Activated CD4-positive, CD25-positive, alpha-beta regulatory T cell treated with anti-CD3 and anti-CD28 coated beads, Interleukin-2, amount 50 U/mL, for 24 hours (primary cell): ENCODE data around the gene PGLYRP2.
A peak's percentile ranks its signal among the peaks of the same experiment; 100 is the strongest.

ENCODE experiments used
- ATAC-seq, 2 donors: fragments of 150-1000 bp; cut with Tn5 transposase; one replicate each; pipeline ENCODE4 v1.10.0; 2021; ENCODE audit warnings: mild to moderate bottlenecking in 1 of 2, moderate library complexity in 1 of 2

PGLYRP2 gene

GRCh38 chr19:15438577-15438976 is 40.7 kb downstream of the PGLYRP2 start:
- ATAC-seq, result no peak

- no peak for ATAC-seq
Observed at GRCh38 chr19:15438124-15438496, 41.2 kb downstream of the PGLYRP2 start.

DNA sequence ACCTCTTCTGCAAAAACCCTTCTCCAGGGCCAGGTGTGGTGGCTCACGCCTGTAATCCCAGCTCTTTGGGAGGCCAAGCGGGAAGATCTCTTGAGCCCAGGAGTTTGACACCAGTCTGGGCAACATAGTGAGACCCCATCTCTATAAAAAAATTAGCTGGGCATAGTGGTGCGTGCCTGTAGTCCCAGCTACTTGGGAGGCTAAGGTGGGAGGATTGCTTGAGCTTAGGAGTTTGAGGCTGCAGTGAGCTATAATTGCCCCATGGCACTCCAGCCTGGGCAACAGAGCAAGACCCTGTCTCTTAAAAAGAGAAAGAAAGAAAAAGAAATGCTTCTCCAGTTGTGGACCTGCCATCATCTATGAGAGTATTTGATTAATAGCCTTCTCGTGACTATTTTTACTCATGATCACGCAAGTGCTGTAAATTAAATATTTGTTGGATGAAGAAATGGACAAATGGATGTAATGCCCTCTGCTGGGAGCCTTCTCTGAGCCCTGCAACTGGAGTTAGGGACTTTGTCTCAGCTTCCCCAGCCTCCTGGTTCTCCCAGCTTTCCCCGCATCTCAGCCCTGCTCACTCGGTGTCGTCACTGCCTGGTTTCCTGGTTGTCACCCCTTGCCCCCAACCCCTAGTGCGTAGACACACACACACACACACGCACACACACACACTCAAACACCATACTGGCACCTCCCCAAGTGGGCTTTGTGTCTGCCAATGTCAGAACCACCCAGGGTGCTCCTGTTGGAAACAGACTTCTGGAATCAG is 41.8 kb downstream of the PGLYRP2 start:
- no peak for ATAC-seq

- ATAC-seq, result no peak
Observed at GRCh38 chr19:15436826-15437110, 42.5 kb downstream of the PGLYRP2 start.

DNA sequence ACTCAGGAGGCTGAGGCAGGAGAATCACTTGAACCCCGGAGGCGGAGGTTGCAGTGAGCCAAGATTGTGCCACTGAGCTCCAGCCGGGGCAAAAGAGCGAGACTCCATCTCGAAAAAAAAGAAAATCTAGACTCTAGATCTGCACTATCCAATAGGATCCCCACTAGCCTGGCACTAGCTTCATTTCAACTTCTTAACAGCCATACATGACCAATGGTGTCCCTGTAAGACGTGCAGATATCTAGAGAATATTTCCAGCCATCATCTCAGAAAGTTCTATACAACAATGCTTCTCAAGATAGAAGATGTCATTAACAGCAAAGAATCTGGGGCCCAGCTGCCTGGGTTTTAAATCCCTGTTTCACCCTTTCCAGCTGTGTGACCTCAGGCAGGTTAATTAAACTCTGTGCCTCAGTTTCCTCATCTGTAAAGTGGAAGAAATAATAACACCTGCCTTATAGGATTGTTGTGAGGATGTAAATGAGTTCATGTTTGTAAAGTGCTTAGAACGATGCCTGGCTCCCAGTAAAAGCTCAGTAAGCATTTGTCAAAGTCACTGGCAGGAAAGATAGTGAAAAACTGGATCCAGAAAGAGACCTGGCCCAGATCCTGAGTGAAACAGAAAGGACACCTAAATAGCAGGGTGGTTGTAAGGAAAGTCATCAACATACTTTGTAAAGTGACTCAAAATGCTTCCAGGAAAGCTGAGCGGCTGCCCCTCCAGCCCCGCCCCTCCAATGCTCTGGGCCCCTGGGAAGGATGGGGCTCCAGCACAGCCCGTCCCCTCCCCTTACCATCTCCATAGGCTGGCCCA is 43.1 kb downstream of the PGLYRP2 start:
- ATAC-seq, result no peak

DNA sequence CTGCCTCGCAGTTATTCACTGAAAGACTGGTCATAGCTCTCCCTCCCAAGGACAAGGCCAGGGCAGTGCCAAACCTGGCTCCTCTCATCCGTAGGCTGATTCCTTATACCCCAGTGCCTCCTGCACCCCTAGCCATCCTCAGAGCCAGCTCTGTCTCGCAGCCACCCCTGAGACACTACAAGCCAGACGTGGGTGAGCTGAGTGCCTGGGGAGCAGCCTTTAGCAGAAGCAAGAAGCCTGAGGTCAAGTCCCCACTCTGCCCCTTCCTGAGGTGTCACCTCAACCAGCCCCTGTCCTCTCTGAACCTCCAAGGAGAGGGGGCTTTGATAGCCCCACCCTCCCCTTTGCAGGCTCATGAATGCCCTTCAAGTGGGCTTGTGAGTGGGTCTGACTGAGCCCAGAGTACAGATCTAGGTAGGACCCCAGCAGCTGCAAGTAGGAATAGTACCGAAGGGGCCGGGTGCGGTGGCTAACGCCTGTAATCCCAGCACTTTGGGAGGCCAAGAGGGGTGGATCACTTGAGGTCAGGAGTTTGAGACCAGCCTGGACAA is 45.7 kb downstream of the PGLYRP2 start:
- no peak for ATAC-seq

DNA sequence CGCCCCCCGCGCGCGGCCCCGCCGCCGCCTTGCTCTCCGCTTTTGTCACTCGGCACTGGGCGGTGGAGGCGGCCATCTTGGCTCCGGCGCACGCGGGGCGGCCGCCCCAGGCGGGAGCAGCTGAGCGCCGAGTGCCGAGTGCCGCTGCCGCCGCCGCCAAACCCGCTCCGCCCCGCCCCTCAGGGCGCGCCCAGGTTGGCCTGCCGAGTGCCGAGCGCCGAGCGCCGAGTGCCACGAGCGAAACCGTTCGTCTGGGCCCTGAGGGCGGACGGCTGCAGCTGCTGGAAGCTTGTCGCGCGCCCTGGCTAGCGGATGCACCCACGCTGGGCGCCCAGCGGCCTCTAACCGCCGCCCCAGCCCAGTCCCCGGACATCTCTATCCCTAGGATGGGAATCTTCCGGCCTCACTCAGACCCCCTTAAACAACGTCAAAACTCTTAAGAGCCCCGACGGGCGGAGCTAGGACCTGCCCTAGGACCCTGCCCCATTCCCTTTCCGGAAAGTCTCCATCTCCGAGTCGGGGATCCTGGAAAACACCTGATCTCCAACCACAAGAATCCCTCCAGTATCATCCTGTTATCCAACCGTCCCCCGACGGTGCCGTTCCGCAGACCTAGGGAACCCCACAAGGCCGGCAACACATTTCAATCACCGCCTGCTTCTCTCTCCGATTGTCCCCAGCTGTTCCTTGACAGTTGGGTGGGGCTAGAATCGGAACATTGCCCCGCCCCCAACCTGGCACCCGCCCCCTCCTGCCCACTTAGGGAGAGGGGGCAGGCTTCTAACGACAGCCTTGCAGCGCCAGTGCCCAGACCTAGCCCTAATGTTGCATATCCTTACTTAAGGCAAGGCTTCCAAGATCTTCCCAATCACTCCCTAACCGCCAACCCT is 46.4 kb downstream of the PGLYRP2 start:
- peak; percentile 84 to 88 for ATAC-seq

DNA sequence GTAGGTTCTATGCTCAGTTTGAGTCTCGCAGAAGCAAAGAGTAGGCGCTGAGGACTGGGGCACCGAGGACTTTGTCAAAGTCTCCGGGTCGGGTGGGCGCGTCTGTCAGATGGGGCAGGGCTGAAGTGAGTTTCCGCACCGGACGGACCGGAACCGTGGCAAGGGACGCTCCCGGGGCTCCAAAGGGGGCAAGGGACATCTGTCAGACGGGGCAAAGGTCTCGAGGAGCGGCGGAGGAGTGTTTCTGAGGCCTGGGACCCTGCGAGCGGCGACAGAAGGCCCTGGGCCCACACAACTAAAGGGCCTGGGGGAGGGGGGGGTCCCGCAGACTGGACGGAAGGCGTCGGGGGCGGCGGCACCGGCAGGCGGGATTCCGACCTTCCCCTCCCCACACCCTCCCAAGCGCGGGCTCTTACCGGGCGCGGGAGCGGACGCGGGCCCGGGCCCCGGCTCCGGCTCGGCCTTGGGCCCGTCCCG is 47.2 kb downstream of the PGLYRP2 start:
- peak; percentile 8 to 15 for ATAC-seq

- no peak for ATAC-seq
Observed at GRCh38 chr19:15431396-15432017, 47.8 kb downstream of the PGLYRP2 start.

DNA sequence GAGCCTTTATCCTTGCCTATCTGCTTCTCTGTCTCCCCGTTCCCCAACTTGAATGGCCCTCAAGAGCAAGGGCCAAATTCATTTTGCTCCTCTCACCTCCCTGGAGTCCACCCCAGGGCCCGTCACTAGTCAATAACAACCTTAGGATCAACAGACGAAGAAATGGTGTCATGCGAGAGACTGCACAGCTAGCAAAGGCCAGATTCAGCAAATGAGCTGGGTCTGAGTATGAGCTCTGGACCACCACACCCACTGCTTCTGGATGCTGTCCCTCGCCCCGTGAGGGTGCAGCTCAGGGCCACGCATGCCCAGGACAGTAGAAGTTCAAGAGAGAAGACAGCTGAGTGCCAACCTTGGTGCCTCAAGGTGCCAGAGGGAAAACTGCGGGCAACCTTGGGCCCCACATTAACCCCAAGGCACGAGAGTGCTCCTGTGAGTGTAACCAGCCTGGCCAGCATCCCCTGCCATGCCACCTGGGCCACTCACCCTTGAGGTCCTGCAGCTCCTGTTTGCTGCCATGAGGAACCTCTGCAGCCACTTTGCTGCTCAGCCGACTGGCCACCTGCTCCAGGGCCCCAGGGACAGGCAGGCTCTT is 48.7 kb downstream of the PGLYRP2 start:
- no peak for ATAC-seq

GRCh38 chr19:15429825-15430467 is 49.4 kb downstream of the PGLYRP2 start:
- no peak for ATAC-seq

DNA sequence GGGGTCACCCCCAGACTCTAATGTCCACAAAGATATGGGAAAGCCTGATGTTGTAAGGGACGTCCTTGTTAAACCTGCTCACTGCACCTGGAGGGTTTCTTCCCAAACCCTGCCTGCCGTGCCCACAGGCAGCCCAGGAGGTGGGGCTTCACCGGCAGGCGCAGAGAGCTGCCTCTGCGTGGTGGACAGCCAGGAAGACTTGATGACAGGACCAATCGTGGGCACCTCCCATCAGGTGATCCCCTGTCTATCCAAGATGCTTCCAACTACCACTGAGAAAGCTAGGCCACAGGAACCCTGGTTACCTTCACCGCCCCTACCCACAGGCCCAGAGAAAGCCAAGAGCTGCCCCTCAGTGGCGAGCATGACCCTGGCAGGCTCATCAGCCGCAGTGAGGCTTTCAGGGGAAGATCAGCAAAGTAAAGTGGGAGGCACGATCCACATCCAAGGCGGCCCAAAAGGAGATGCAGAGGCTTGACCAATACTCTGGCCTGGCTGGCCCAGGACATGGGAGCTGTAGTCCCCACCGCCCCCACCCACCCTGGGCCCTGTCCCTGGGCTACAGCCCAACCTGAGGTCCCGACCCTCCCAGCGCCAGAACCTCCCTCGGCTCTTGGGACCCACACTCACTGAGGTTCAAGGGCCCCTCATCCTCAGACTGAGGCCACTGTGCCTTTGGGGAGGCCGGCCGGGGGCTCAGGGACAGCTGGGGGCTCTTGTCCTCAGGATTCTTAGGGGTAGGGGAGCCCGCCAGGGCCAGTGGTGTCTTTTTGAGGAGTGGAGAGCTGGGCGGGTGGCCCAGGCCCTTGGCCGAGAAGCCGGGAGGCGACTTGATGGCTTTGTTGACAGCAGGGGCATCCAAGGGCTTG is 50.1 kb downstream of the PGLYRP2 start:
- ATAC-seq, result no peak

DNA sequence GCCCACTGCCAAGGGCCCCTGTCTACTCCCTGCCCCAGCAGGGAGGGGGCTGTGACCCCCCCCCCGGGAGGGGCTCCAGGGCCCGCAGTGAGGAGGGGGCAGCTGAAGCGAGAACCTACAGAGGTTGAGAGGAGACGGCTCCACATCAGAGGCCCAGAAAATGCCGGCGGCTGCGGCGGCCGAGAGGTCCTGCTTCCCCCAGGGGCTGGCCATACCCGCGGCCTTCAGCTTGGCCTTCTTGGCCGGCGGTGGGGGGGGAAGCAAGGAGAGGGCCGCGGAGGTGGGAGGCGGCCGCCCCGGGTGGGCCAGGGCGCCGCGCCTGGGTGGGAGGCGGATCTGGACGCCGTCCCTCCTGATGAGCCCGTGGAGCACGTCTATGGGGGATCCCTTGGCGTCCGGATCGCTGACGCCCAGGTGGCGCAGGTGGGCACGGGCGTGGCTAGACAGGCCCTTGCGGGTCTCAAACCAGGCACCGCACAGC is 51.3 kb downstream of the PGLYRP2 start:
- no peak for ATAC-seq

- ATAC-seq, result no peak
Observed at GRCh38 chr19:15427350-15427700, 52.0 kb downstream of the PGLYRP2 start.

DNA sequence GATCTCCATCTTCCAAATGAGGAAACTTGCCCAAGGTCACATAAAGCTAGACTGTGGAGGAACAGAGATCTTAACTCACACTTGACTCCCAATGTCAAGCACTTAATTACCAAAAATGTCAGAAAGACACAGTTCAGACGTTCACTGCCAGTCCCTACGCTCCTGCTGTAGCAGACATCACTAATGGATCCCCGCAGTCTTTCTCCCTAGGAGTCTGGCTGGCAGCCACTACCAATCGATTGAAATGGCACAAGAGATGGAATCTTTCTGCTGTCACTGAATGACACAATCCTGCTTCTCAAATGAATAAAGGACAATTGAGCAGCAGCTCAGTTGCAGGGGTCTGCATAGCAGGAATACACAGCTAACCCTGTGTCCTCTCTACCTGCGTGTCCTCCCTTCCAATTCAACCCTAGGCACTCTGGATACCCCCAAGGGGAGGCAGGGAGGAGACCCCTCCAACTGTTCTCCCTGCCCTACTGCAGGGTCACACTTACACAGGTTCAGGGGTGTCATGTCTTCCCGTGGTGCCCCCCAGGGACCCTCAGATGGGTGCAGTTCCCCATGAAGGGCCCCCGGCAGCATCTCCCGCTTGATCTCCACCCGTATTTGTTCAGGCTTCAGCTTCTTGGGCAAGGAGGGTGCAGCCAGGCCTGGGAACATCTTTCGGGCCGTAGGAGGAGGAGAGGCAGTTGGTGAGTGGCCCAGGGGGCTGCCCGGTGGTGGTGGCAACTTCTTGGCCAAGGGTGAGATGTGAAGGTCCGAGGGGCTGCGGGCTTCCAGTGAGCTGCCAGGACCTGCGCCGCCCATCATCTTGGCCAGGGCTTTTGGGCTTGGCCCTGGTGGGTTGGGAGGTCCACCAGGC is 52.6 kb downstream of the PGLYRP2 start:
- no peak for ATAC-seq

DNA sequence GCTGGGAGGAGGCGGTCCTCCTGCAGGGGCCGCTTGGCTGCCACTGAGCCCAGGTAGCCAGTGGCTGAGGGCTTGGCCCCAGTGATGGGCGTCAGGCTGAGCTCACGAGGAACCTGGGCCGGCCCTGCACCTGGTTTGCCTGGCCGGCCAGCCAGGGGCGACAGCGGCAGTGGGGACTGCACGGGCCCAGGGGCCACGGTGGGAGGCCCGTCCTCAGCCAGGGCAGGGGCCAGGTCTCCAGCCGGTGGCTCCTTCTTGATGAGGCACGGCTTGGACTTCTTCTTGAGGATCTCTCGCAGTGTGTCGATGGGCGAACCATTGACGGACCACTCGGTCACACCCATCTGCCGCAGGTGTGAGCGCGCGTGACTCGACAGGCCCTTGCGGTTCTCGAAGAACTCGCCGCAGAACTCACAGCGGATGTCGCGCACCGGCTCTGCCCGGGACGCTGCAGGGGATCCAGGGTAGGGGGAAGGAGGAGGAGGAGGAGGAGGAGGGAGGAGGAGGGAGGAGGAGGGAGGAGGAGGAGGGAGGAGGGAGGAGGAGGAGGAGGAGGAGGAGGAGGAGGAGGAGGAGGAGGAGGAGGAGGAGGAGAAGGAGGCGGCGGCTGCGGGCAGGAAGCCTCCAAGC is 53.9 kb downstream of the PGLYRP2 start:
- no peak for ATAC-seq

DNA sequence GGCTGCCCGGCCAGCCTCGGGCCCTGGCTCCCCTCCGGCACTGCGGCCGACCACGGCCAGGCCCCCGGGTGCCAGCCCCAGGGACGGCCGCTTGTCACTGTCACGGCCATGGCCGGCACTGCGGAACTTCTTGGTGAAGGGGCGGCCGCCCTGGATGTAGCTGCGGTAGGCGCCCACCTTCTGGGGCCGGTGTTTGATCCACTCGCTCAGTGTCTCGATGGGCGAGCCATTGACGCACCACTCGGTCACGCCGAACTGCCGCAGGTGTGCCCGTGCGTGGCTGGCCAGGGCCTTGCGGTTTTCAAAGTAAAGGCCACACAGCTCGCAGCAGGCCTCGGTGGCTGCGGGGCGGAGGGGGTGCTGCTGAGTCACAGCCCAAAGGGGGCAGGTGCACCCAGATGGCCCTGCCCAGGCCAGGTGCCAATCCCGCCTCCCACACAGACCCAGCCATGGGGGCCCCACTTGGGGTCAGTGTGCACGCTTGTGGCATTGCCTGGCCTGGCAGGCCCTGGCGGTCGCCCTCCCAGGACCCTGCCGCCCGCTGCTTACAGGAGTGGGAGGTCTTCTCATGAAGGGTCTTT is 54.5 kb downstream of the PGLYRP2 start:
- no peak for ATAC-seq

GRCh38 chr19:15424121-15424520 is 55.2 kb downstream of the PGLYRP2 start:
- ATAC-seq, result no peak

GRCh38 chr19:15423130-15423529 is 56.2 kb downstream of the PGLYRP2 start:
- ATAC-seq, result no peak
